Measurements from ENCODE around the gene PHPT1. TPM values are rescaled to one million over a fixed set of nuclear protein-coding genes. Genes with fewer than 3 reads are reported as not detected.

PHPT1 gene
- total and polyA plus RNA-seq, 2 experiments from 2014 or later = 101 to 390 TPM

DNA sequence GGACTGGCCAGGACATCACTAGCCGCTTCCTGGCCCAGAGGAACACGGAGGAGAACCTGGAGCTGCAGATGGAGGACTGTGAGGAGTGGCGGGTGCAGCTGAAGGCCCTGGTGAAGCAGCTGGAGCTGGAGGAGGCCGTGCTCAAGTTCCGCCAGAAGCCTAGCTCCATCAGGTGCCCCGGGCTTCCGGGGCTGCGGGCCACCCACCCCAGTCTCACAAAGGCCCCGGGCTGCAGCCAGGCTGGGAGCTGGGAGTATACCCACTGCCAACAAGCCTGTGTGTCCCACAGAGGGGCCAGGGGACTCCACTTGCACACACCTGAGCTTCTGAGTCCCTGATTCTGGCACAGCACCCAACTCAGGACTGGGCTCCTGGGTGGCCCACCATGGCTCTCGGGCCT, 43.1 kb upstream of the PHPT1 start:
- Histone ChIP-seq H3K36me3 (replicated peaks; ENCODE audit: insufficient read depth, low read depth) (no peaks in the 10 kb centered on the region), H3K9me2 (replicated peaks; ENCODE audit: insufficient read depth) (no peaks in the 10 kb centered on the region), H2AFZ (no peak overlapping the region), H3K9me3 (ENCODE audit: low read depth) (no peaks in the 10 kb centered on the region), H3K4me2 (peak overlapping the region; percentile 87), H3K4me1 (ENCODE audit: insufficient read depth) (peaks cover 40% of the 10 kb centered on the region), H3K27me3 (no peaks in the 10 kb centered on the region), H3K4me3 (no peak overlapping the region), H3K79me2 (peaks cover 55% of the 10 kb centered on the region), H4K20me1 (ENCODE audit: insufficient read depth, poor library complexity, severe bottlenecking) (peaks cover 12% of the 10 kb centered on the region), H3K27ac (no peak overlapping the region)
- DNase-seq (ENCODE audit: low spot score) = no peak
- no peak for TF ChIP-seq EZH2phosphoT487 (IDR thresholded peaks at IDR 0.05; ENCODE audit: low read depth, severe bottlenecking, unreplicated experiment)
- TF ChIP-seq EZH2 (IDR thresholded peaks at IDR 0.05; ENCODE audit: borderline replicate concordance) = no peak
- 98% methylated on average over 10 of the region's 10 CpGs for WGBS (ENCODE audit: low lambda C conversion rate, missing lambda C conversion rate)

- H2AFZ ChIP-seq = no peak overlapping the region
- peaks cover 58% of the 10 kb centered on the region for H3K79me2 ChIP-seq
These were observed 42.5 kb upstream of the PHPT1 start for GRCh38 chr9:136806631-136807201.

GRCh38 chr9:136807281-136808074, 41.7 kb upstream of the PHPT1 start, which contains the start of gene RABL6:
Gene RABL6 (plus strand): TSS chr9:136807948. CDS start chr9:136808197, 249 bp downstream.
- H3K9me2 ChIP-seq (replicated peaks; ENCODE audit: insufficient read depth) = no peaks in the 10 kb centered on the region
- H3K27ac ChIP-seq = peak within 1 kb of the TSS; percentile 96
- peak within 1 kb of the TSS; percentile 99 for H3K4me3 ChIP-seq
- H3K36me3 ChIP-seq (replicated peaks; ENCODE audit: insufficient read depth, low read depth) = no peaks in the 10 kb centered on the region
- peaks cover 13% of the 10 kb centered on the region for H4K20me1 ChIP-seq (ENCODE audit: insufficient read depth, poor library complexity, severe bottlenecking)
- peaks cover 58% of the 10 kb centered on the region for H3K79me2 ChIP-seq
- H3K27me3 ChIP-seq = no peaks in the 10 kb centered on the region
- peak; percentile 92 for DNase-seq (ENCODE audit: low spot score)
- 1% methylated on average over 75 of the region's 96 CpGs for WGBS (ENCODE audit: low lambda C conversion rate, missing lambda C conversion rate)
- no peak for TF ChIP-seq EZH2phosphoT487 (IDR thresholded peaks at IDR 0.05; ENCODE audit: low read depth, severe bottlenecking, unreplicated experiment)
- TF ChIP-seq, protein P1, sequence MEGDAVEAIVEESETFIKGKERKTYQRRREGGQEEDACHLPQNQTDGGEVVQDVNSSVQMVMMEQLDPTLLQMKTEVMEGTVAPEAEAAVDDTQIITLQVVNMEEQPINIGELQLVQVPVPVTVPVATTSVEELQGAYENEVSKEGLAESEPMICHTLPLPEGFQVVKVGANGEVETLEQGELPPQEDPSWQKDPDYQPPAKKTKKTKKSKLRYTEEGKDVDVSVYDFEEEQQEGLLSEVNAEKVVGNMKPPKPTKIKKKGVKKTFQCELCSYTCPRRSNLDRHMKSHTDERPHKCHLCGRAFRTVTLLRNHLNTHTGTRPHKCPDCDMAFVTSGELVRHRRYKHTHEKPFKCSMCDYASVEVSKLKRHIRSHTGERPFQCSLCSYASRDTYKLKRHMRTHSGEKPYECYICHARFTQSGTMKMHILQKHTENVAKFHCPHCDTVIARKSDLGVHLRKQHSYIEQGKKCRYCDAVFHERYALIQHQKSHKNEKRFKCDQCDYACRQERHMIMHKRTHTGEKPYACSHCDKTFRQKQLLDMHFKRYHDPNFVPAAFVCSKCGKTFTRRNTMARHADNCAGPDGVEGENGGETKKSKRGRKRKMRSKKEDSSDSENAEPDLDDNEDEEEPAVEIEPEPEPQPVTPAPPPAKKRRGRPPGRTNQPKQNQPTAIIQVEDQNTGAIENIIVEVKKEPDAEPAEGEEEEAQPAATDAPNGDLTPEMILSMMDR (IDR thresholded peaks at IDR 0.05; ENCODE audit: poor library complexity) = no peak
- TF ChIP-seq EZH2 (IDR thresholded peaks at IDR 0.05; ENCODE audit: borderline replicate concordance) = no peak
- peak within 1 kb of the TSS; percentile 89 for H3K4me2 ChIP-seq
- no peaks in the 10 kb centered on the region for H3K9me3 ChIP-seq (ENCODE audit: low read depth)
- peak within 1 kb of the TSS; percentile 37 for H2AFZ ChIP-seq
- H3K4me1 ChIP-seq (ENCODE audit: insufficient read depth) = peaks cover 34% of the 10 kb centered on the region

More at GRCh38 chr9:136806631-136807201, 42.5 kb upstream of the PHPT1 start:
- Histone ChIP-seq H3K36me3 (replicated peaks; ENCODE audit: insufficient read depth, low read depth) (no peaks in the 10 kb centered on the region), H3K9me3 (ENCODE audit: low read depth) (no peaks in the 10 kb centered on the region), H3K4me3 (peak overlapping the region; percentile 44), H3K9me2 (replicated peaks; ENCODE audit: insufficient read depth) (no peaks in the 10 kb centered on the region), H3K27ac (peak overlapping the region; percentile 90), H4K20me1 (ENCODE audit: insufficient read depth, poor library complexity, severe bottlenecking) (peaks cover 13% of the 10 kb centered on the region), H3K4me1 (ENCODE audit: insufficient read depth) (peaks cover 35% of the 10 kb centered on the region), H3K27me3 (no peaks in the 10 kb centered on the region), H3K4me2 (peak overlapping the region; percentile 87)
- 76% methylated on average over 25 of the region's 25 CpGs for whole genome bisulfite sequencing (ENCODE audit: low lambda C conversion rate, missing lambda C conversion rate)
- TF ChIP-seq EZH2 (IDR thresholded peaks at IDR 0.05; ENCODE audit: borderline replicate concordance) (no peak), EZH2phosphoT487 (IDR thresholded peaks at IDR 0.05; ENCODE audit: low read depth, severe bottlenecking, unreplicated experiment) (no peak)
- TF ChIP-seq, protein P1 (IDR thresholded peaks at IDR 0.05; ENCODE audit: poor library complexity) = no peak
- DNase-seq (ENCODE audit: low spot score) = no peak

Measured in hepatocyte (in vitro differentiated cells).